ENCODE data around the gene SYT7. TPM values are rescaled to one million over a fixed set of nuclear protein-coding genes. Genes with fewer than 3 reads are reported as not detected.

Gene SYT7
- total and polyA plus RNA-seq, 2 of the 8 experiments (the other 6 are each of a cell fraction or from before 2014, with no cell fraction given): 9.6 to 10.5 TPM

- TF ChIP-seq SAP30 (IDR thresholded peaks at IDR 0.05; ENCODE audit: insufficient read depth, insufficient replicate concordance, low read length) (no peak), E2F6 (IDR thresholded peaks at IDR 0.05) (peak; percentile 1; the same call in 1 of the 2 replicates), KDM1A (IDR thresholded peaks at IDR 0.05; ENCODE audit: borderline replicate concordance, low read length) (no peak), RBBP5 (IDR thresholded peaks at IDR 0.05; ENCODE audit: borderline replicate concordance, low read depth, low read length) (0 out of 2 replicates have a peak, but pooled peaks have one; percentile 34), ZNF274 (IDR thresholded peaks at IDR 0.05; ENCODE audit: borderline replicate concordance, extremely low read depth, low read length) (no peak)
- no peak overlapping the region for H2BK120ac ChIP-seq (replicated peaks; ENCODE audit: low read depth, low read length)
- H4K5ac ChIP-seq (ENCODE audit: insufficient read length, low read depth, low read length): no peak overlapping the region
- H2BK12ac ChIP-seq (ENCODE audit: low read depth, low read length): peak overlapping the region; percentile 86; the same call in 1 of the 2 replicates
- no peaks in the 10 kb centered on the region for H3K79me1 ChIP-seq (ENCODE audit: low read depth, low read length)
- no peak overlapping the region for H2AK5ac ChIP-seq (ENCODE audit: low read depth, low read length)
- H3K4me2 ChIP-seq (ENCODE audit: insufficient read depth in 1 of 2, low read depth in 2 of 2, low read length in 2 of 2): peak overlapping the region; percentile 39 to 44; a peak in 3 of 4 replicates
- H2BK5ac ChIP-seq (ENCODE audit: low read depth, low read length): peak overlapping the region; percentile 88; the same call in 1 of the 2 replicates
- 18% methylated on average over 1 of the region's 3 CpGs; no CpG with 5 or more reads in 1 of the 2 experiments for WGBS, 2 experiments (ENCODE audit: extremely low coverage in 1 of 2, insufficient coverage in 1 of 2, insufficient read length in 1 of 2, insufficient replicate concordance in 2 of 2, low coverage in 1 of 2, low lambda C conversion rate in 2 of 2, missing lambda C conversion rate in 1 of 2)
- no peaks in the 10 kb centered on the region for H3K23me2 ChIP-seq (ENCODE audit: low read depth, low read length)
- H3K79me2 ChIP-seq (ENCODE audit: control insufficient read depth in 1 of 2, insufficient read depth in 2 of 2, low read length in 2 of 2): no peaks in the 10 kb centered on the region
- no peak overlapping the region for H3K14ac ChIP-seq (ENCODE audit: insufficient read length)
- no peaks in the 10 kb centered on the region for H3K36me3 ChIP-seq (ENCODE audit: control insufficient read depth in 2 of 4, insufficient read depth in 4 of 4, low read length in 3 of 4)
- H4K8ac ChIP-seq (ENCODE audit: extremely low read depth, insufficient read depth, low read length): no peak overlapping the region
- H2AFZ ChIP-seq (ENCODE audit: low read length): no peak overlapping the region
- no peak overlapping the region for H3K4me3 ChIP-seq (ENCODE audit: extremely low read depth in 1 of 4, insufficient read depth in 2 of 4, low read depth in 3 of 4, low read length in 4 of 4)
- no peaks in the 10 kb centered on the region; a peak in 1 of 4 replicates for H3K9me3 ChIP-seq (ENCODE audit: insufficient read depth in 2 of 2, low read depth in 1 of 2, low read length in 1 of 2)
- FAIRE-seq: no peak
- no peak overlapping the region for H3K9ac ChIP-seq (replicated peaks in 1 of 4; ENCODE audit: extremely low read depth in 1 of 4, low read depth in 3 of 4, low read length in 3 of 4)
- peaks cover 5 to 35% (median 18%) of the 10 kb centered on the region in 4 experiments for H3K4me1 ChIP-seq (replicated peaks in 1 of 4; ENCODE audit: control insufficient read depth in 3 of 4, insufficient read depth in 4 of 4, low read length in 3 of 4)
- no peak overlapping the region for H3K4ac ChIP-seq (replicated peaks; ENCODE audit: insufficient read length, low read depth, low read length)
- POLR2A ChIA-PET (ENCODE audit: partially characterized antibody): interaction anchor here (0.7 to 1.6 kb wide), 4 partner anchors 11 to 180 kb away, joined by 3 to 5 read pairs (median 4); partner anchors contain the start of genes CYB561A3 and TMEM138
- no peak for DNase-seq (ENCODE audit: low read depth in 1 of 2, low spot score in 2 of 2)
- 0 out of 2 replicates have a peak overlapping the region, but pooled peaks have one; percentile 86 for H2BK20ac ChIP-seq (ENCODE audit: low read length)
- H3K27ac ChIP-seq (ENCODE audit: low read depth, low read length): no peak overlapping the region
- peak overlapping the region; percentile 99; the same call in 1 of the 2 replicates for H3K18ac ChIP-seq (ENCODE audit: extremely low read depth, low read length)
- no peaks in the 10 kb centered on the region; a peak in 1 of 7 replicates for H3K27me3 ChIP-seq (replicated peaks in 1 of 4; ENCODE audit: control insufficient read depth in 3 of 4, extremely low read depth in 1 of 4, insufficient read depth in 3 of 4, low read length in 3 of 4)
- H3K56ac ChIP-seq (replicated peaks; ENCODE audit: insufficient read length, low read depth, low read length): no peak overlapping the region
- H4K91ac ChIP-seq (replicated peaks; ENCODE audit: insufficient read length, low read length): peak overlapping the region; percentile 95
- H4K20me1 ChIP-seq (replicated peaks in 1 of 2; ENCODE audit: control insufficient read depth in 1 of 2, insufficient read depth in 2 of 2, low read length in 2 of 2): peaks cover 0 to 2% of the 10 kb centered on the region in 2 experiments
- peak overlapping the region; percentile 98 for H2BK15ac ChIP-seq (ENCODE audit: low read length)
- H3K23ac ChIP-seq (ENCODE audit: insufficient read length): no peak overlapping the region
- CTCF ChIA-PET (ENCODE audit: partially characterized antibody): interaction anchor here (0.6 to 23.7 kb wide), 12 partner anchors 10 to 108 kb away, joined by 3 to 330 read pairs (median 12); no protein-coding TSS in a partner anchor
These were observed 39.3 kb downstream of the SYT7 start for GRCh38 chr11:61541598-61541997.

Measured in H1 (cell line).